Activated T-cell treated with anti-CD3 and anti-CD28 coated beads for 24 hours (primary cell): ENCODE data around the gene PTPRN2.

Source experiments
- DNase-seq: peaks from one replicate; pipeline ENCODE4 v3.0.0-alpha.2; 2020; ENCODE audit warnings: low read depth

Gene PTPRN2

DNA sequence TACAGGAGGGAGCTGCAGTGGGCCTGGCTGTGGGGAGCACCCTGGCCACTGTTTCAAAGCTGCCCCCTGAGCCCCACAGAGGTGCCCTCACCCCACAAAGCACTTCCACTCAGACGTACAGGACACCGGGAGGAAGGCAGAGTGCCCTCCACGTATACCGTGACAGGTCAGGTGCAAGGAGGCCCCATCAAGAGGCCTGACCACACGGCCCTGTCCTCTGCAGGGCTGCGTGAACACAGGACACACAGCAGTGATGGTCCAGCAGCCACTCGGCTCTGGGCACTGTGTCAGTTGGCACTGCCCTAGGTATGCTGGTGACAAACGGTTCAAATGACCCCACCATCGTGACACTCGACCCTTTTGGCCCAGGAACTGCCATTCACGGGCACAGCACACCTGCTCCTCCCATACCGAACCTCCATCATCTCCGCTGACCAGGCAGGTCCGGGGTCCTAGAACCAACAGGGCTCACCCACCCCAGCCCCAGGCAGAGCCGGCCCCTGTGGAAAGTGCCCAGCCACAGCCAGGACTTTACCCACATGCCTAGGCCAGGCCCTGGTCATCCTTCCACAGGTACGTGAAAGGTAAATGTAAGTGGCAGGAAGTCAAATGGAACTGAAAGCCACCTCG, 560.9 kb downstream of the PTPRN2 start:
- DNase-seq: no peak

DNA sequence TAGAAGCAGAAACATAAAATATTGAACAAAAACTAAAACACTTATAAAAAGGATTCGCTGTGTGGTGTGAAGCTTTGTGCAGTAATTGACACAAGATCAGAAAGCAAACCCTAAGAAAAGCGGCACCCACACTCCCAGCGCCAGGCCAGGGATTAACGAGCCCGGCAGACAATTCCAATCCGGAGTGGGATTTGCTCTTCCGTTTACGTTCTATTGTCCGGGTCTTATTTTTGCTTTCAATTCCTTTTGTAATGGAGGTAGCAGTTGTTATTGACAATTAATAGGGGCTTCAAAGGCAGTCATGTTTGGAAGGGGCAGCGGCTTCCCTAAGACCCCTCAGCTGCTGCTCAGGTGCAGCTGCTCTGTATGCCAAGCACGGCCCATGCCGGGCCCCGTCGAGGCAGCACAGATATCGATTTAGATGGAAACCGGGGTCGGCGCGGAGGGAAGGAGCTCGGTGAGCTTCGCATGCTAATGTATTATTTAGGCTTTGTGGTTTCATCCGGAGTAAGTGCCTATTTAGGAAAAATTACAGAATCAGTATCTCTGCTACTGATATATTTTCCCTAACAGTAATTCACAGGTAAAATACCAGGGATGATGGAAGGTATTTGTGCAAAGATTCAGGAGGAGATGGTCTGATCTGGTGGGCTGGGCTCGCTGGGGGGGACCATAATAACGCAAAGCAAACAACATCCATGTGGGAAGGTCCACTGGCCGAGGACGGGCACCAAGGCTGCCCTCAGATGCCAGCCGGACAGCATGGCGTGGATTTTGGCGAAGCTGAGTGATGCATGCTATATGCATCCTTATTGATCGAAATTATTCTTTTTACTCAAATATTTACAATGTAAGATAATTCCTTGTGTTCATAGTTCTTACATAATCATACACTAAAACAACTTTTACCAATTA, 561.7 kb downstream of the PTPRN2 start:
- DNase-seq: no peak

DNA sequence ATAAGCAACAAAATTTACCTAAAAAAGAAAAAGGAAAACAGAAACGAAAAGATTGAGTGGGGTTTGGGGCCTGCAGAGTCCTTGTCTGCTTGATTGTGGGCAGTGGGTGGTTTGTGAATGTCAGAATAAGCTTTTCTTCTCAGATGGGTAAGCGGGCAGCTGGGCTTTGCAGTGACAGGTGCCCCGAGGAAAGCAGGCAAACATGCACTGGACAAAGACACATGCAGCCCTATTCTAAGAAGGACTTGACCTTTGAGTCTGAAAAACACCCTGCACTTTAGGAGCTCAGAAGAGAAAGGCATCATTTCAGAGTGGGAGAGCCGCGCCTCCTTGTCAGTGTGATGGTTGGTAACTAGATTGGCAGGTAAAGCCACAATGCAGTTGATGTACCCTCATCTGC, 562.7 kb downstream of the PTPRN2 start:
- DNase-seq: no peak

DNA sequence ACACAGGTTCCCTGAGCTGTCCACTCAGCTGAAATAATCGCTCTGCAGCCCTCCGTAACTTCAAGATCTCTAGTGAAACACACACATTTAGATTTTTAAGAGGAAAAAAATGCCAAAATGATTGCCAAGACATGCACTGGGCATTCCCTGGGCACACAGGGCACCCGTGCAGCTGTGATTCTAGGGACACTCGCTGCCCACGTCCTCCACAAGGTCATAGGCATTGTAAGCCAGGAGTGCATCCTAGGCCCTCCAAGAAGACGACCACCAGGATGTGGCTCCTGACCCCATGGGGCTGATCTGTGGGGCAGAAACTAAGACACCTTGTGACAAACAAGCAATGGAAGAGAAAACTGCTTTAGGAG, 563.3 kb downstream of the PTPRN2 start:
- DNase-seq: no peak

DNA sequence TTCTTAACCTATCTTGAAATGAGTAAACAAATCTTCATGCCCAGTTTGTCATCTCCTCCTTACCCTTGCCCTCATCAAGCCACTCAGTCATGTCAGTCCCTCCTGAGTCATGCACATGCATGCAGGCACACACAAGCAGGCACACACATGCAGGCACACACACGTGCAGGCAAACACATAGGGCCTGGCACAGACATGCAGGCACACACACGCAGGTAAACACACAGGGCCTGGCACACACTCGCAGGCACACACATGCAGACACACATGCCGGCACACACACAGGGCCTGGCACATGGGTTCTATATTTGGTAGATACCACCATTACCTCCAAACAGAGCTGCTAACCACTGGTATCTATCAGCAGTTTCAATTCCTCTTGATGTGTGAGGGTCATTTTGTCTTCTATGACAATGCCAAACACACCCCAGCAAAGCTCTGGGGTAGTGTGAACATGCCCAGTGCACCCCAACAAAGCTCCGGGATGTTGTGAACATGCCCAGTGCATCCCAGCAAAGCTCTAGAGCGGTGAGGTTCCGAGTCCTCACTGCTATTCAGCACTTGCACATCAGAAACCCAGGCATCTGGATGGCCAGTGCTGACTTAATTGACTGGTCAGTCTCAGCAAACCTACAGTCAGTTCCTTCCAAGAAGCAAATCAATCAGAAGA, 563.8 kb downstream of the PTPRN2 start:
- no peak for DNase-seq

DNA sequence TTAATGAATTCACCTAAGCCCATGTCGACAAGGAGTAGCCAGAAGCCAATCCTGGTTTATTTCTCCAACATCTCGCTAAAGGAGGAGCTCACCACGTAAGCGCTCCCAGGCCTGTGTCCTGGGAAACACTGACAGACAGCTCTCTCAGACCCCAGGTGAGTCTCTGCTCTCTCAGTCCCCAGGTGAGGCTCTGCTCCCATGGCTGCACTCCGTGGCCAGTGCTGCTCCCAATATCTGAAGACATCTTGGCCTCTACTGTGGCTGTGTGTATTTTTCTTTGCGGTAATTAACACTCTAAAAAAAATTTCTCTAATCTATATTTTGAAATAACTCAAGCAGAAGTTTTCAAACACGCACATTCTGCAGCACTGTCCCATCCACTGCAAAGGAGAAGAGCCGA, 564.5 kb downstream of the PTPRN2 start:
- no peak for DNase-seq

DNA sequence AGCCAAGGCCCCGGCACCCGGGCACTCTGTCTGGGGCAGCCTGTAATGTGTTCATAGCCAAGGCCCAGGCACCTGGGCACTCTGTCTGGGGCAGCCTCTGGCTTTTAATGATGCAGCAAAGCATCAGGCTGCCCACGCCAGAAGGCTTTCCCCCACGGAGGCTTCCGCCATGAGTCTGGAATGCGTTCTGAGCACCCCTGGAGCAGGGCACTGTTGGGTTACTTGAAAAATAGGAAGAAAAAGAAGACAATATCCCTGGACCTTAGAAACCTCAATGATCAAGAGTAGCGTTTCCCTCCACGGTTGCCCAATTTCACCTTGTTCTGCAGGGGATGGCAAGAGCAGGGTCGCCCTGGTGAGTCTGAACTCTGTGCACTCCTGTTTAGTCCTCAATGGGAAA, 565.0 kb downstream of the PTPRN2 start:
- DNase-seq: no peak

DNA sequence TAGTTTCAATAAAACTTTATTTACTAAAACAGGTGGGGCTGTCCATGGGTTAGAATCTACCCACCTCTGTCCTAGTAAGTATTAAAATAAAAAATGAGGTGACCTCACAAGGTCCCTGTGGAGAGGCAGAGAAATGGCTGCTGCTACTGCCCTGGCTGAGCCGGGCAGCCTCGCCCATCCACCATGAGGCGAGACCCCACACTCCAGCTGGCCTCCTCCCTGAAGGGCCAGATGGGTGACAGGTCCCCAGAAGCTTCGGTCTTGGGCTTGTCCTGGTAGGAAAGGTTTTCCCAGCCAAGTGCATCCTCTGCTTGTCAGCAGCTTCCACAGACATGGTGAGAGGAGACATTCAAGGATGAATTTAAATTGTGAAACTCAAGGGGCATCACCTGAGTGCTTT, 565.8 kb downstream of the PTPRN2 start:
- DNase-seq: no peak

DNA sequence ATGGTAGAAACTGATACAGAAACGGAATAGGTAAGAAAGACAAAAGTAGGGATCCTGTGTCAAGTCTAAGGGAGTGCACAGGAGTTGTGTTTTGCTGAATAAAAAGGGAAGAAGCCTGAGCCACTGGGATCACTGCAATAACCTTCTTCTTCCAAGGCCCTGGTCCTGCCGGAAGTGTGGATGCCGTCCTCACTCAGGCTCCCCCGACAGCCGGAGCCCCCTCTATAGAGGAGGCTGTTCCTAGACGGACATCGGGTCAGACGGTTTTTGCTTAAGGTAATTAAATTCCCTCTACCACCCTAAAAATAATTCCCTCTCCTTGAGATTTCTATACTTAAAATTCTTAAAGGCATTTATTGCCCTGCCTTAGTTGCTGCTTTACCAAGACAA, 566.9 kb downstream of the PTPRN2 start:
- DNase-seq: no peak

DNA sequence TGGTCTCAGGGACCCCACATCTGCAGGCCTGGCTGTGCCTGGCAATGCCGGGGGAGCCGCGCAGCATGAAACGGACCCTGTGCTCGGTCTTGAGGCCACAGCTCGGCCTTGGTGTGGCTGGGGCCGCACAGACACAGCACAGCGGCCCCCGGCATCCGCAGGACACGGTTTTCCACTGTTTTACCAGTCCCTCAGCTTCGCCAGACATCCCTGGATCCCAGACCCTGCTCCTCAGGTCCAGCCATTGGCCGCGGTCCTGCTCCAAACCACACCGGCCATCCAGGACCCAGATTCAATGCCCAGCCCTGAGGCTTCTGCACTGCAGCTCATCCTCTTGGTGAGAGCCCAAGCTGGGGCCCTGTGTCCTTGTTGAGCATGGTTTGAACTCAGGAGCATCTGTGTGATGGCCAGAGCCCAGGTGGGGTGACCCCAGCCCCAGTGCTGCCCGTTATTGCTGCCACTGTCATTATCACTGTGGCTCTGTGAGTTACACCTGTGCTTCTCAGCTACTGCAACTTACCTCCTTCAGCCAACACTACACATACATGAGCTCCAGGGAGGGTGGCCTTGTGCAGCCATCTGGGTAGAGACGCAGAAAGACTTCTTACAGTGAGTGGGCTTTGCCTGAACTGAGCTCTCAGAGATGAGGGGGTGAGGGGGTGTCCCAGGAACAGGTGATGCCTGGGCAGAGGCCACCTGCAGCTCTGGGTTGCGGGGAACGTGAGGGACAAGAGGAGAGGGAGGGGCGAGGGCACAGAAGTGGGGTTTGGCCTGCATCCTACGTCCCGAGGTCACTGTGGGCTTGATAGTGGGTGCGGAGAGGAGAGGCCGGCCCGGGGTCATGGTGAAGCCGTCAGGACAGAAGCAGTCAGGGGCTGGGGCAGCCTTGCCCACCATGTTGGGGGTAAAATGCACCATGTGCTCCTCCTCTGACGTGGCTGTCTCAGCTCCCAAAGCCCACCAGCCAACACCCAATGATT, 567.6 kb downstream of the PTPRN2 start:
- DNase-seq: no peak

DNA sequence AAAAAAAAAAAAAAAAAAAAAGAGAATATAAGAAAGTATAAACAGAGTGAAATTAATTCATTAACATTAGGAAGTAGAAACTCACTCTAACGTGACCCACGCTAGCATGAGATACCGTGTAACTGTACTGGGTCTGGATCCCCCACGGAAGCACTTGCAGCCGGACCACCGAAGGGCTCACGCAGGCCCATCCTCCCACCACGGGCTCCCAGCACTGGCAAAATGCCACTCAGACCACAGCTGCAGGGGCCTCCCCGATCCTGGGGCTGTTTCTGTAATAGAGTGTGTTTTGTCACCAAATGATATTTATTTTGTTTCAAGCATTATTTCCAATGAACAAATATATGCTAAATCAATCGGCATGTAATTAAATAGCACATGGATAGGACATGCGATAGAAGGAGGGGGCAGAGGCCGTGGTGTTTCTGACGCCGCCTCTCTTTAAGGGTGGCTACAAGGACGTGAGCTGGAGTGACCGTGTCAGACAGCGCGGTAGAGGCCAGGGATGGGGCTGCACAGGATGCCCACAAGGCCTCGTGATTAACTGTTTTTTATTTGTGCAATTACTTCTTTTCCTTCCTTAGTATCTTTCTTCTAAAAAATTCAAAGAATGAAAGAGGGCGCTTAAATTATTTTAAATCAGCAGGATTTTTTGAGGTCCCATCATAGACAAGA, 568.5 kb downstream of the PTPRN2 start:
- no peak for DNase-seq

DNA sequence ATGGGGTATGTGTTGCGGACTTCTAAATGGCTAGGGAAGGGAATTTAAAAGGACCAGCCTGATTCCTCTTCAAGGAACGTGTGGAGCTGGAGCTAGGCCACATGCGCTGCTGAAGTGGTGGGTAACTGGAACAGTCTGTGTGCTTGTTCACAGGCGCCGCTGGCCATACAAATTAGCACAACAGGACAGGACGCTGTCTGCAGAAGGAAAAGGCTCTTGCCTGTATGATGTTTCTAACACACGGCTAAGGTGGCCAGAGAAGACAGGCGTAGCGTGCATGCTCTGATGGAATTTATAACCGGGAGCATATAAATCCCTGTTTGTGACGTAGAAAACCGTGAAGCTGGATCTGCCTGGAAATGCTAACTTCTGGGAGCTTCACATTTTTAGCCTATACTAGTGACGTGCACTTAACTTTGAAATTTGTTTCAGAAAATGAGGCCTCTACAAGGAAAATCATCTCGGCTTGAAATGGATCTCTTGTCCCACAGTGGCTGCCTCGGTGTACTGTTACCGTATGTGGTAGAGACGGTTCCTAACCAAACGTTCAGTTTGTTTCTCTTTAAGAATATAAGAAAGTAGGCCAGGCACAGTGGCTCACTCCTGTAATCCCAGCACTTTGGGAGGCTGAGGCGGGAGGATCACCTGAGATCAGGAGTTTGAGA, 569.4 kb downstream of the PTPRN2 start:
- no peak for DNase-seq

DNA sequence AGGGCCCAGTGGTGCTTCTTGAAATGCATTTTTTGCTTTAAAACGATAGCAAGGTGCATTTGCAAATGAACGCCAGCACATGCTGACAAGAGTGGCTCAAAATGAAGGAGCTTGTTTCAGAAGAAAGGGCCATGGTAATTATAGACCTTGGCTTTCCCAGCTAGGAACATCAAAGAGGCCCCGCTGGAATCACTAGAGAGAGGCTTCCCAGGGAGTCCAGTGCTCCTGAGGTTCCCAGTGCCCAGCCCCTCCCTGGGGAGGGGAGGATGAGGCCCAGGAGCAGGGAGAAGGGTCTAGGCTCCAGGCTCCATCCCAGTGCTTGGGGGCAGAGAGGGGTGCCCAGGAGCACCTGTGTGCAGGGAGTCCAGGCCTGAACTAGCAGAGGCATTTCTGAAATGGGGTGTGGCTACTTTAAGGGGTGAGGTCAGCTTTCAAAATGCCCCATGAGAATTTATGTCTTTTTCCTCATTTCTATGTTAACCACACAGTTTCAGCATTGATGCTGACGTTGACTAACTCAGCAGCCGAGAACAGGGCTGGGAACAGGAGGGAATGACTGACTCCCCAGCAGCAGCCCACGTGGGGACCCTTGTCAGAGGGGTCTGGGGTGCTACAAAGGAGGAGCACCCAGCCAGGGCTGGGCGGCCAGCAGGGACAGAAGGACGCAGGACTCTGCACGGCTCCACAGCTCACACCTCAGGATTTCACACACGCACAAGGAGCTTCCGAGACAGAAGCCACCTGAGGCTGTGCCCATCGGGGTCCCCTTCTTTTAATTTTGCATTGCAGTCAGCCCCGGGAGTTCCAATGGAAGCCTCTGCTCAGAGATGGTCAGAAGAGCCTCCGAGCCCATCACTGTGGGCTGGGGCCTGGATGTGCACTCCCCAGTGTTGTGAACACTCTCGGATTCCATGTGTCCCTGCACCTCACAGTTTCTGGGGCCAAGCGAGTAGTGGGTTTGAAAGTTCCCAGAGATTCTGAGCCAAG, 570.2 kb downstream of the PTPRN2 start:
- no peak for DNase-seq

DNA sequence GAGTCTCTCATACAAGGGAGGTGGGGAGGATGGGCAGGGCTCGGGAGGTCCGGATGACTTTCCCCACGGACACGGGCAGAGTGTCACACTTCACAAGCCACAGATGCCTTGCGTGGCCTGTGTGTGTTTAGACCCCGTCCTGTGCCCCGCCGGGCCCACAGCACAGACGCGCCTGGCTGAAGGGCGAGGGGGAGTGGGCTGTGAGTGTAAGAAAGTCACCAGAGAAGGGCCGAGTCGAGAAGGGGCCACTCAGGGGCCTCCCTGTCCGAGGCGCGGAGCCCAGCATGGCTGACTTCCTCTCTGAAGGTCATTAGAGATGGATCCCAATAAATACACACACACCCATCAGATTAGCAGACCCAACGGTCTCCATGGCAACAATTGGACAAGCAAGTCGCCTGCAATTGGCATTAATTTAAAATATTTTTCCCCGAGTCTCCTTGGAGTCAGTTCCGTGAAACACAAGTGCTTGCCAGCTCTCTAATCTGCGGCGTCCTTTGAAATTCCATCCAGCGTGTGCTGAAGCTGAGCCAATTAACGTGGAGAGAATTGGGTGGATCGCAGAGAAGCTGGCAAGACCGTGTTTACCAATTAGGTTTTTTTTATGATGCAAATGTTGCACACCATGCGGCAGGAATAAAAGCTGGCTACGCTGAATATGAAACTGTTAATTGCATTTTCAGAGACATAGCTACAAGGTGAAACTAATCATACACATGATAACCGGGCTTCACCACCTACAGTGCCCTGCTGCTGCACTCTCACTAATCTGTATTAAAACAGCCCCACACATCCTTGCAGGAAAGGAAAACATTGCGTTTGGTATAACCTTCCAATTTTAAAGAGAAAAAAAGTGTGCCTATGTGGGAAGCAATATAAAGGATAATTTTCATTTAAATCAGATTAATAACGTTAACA, 571.2 kb downstream of the PTPRN2 start:
- no peak for DNase-seq

DNA sequence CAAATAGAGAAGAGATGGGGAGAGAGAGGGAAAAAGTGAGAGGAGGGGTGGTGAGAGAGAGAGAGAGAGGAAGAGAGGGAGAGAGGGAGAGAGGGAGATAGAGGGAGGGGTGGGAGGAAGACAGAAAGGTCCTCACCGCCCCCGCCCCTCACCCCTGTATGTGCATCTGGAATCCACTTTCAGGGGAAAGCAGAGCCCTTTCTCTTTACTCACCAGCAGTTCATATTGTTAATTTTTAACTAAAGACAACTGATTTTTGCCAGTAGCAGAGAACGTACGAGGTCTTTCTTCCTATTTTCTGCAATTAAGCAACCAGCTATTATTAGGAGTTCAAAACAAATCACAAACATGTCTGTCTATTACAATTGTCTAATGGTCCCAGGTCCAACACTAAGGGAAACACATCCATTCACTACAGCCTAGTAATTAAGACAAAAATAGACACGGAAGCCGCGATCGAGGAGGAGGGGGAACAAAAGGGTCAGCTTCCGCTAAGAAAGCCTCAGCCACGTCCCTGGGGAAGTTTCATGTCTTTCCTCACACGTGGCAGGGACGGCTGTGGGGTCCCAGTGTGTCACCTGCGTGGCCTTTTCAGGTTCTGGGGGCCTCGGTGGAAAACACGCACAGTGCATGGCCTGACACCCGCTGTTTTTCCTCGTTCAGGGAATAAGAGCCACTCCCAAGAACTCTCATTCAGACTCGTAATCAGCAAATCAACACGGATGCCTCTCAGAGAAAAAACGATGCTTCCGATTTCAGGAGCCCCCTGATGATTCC, 572.0 kb downstream of the PTPRN2 start:
- DNase-seq: no peak

DNA sequence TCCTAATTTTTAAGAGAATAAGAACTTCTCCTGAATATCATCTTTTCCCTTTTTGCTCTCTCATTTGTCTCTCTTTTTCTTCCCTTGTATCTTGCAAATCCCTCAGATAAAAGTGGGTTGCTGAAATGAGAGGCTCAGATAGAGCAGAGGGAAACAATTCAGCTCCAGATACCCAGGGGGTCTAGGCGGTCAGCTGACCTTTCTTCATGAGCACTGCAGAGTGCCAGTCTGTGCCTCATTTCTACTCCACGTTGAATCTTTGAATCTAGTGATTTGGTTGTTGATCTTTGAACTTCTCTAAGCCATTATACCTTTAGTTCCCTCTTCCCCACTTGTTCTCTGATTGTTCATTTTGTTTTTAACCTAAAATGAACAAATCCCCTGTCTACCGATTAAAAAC, 572.6 kb downstream of the PTPRN2 start:
- DNase-seq: no peak

DNA sequence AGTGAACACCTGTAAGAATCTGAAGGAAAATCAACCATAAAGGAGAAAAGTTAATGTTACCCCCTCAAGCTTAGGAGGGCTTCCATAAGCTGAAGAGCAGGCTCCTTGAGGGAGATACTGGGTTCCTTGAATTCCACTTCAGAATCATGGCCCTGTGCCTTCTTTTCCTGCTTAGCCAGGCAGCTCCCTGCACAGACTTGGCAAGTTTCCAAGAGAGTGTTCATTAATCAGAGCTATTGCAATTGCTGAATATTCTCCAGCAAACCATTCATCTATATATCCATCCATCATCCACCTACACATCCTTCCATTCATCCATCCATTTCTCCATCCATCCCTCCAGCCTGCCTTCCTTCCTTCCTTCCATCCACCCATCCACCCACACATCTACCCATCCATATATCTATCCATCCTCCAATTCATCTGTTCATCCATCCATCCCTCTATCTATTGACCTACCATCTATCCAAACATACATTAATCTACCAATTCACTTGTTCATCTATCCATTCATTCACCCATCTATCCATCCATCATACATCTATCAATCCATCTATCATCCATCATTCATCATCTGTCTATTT, 574.4 kb downstream of the PTPRN2 start:
- no peak for DNase-seq
